HG03354 (cell line): Measurements from ENCODE around the gene ACR.

Experiments used
- ATAC-seq: cut with Tn5 transposase; IDR thresholded peaks from one replicate; pipeline ENCODE4 v1.9.1; 2021; ENCODE audit warnings: mild to moderate bottlenecking; ENCODE audit not compliant: unreplicated experiment, poor library complexity, severe bottlenecking

Gene ACR

DNA sequence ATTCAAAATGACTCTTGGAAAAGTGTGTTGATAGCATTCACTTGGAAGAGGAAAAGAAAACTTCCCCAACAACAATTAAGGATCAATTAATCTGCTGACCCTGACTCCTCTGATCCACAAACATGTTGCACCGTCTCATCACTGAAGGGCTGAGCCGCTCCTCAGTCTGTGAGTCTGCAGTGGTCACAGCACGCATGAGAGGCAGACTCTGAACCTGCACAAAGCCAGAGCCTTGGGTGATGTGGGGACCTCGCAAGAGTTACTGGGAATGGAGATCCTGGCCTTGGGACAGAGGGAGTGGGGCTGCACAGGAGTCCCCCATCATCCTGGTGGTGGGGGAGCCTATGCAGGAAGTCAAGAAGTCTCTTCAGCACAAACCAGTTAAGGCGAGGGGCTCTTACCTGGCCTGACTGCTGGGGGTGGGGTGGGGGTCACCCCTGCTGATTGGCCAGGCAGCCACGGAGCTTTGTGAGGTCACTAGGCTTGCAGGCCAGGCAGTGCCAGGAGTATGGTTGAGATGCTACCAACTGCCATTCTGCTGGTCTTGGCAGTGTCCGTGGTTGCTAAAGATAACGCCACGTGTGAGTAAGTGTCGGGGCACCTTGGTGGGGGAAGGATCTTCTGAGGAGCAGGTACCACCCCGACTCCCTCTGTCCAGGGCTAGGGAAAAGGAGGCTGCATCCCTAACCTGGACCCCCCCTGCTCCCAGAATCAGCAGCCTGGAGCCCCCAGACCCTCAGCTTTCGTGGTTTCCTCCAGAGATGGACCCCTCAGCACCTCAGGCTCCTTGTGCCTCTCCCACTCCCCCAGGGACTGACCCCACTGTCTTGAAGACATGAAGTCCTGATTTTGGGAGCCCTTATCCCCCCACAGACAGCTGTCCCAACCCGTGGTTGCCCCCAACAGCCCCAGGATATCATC is at the start of gene ACR:
Gene ACR (plus strand): TSS at position 477 of the 921 bp plus-strand sequence. CDS start 32 bp downstream, at position 509.
- ATAC-seq: no peak

DNA sequence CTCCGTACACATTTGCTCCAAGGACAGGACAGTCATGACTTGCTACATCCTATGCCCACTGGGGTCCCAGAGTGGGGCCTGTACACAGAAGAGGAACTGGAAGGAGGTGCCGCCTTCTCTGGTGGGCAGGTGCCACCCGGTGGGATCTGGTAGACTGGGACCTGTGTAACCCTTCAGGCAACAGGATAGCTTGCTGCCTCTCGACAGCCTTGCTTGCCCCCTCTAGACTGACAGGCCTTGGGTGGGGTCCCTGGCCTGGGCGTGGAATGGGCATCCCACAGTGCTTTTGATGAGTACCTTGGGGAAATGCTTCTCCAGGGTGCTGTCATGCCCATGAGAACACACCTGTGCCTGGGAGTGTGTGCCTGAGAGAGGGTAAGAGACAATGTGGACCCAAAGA is 49.6 kb upstream of the ACR start:
- ATAC-seq: no peak

DNA sequence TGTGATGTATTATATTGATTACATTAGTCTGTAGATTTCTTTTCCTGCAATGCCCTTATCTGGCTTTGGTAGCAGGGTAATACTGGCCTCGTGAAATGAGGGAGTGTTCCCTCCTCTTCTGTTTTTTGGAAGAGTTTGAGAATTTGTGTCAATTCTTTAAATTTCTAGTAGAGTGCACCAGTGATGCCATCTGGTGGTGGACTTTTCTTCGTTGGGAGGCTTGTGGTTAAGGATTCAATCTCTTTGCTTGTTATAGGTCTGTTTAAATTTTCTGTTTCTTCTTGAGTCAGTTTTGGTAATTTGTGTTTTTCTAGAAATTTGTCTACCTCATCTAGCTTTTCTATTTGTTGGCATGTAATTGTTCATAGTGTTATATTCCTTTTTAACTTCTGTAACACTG is 46.5 kb upstream of the ACR start:
- ATAC-seq: no peak

DNA sequence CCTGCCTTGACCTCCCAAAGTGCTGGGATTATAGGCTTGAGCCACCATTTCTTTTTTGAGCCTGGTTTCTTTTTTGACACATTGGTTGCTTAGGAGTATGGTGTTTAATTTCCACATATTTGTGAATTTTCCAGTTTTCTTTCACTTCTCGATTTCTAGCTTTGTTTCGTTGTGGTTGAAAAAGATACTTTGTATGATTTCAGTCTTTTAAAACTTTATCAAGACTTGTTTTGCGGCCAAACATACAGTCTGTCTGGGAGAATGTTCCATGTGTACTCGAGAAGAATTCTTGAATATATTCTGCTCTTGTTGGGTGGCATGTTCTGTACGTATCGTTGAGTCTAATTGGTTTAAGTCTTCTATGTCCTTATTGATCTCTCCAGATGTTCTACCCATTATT is 44.5 kb upstream of the ACR start:
- no peak for ATAC-seq

DNA sequence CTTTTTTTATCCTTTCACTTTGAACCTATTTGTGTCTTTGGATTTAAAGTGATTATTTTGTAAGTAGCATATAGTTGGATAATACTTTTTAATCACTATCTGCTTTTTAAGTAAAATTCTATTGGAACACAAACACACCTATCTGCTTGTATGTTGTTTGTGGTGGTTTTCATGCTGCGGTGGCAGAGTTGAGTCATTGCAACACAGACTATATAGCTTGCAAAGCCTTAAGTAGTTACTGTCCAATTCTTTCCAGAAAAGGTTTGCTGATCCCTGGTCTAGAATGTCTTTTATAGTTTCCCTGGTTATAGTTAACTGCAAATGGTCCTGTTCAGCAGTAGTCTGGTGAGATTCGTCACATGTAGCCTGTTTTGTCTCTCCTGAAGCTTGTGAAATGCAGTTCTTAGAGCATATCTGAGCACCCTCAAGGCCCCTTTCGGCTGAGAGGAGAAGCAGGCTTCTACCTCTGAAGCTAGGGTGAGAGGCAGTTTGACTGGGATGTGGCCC is 43.9 kb upstream of the ACR start:
- ATAC-seq: no peak

DNA sequence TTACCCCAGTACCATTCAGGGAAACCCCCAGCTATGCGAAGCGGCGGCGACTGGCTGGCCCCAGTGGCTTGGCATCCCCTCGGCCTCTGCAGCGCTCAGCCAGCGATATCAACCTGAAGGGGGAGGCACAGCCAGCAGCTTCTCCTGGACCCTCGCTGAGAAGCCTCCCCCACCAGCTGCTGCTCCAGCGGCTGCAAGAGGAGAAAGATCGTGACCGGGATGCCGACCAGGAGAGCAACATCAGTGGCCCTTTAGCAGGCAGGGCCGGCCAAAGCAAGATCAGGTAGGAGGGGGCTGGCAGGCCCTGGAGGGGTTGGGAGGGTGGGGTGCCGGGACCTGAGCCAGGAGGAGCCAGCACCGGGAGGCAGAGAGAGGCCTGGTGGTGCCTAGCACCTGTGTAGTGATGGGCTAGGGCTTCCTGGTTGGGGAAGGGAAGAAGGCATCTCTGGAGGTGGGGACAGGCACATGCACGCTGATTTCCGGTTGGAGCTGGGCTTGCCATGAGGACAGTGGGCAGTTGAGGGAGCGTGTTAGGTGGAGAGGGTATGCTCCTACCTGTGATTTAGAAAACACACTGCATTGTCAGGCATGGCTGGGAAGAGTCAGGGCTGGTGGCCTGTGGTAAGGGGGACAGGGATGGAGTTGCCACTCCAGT is 43.1 kb upstream of the ACR start:
- ATAC-seq: no peak

DNA sequence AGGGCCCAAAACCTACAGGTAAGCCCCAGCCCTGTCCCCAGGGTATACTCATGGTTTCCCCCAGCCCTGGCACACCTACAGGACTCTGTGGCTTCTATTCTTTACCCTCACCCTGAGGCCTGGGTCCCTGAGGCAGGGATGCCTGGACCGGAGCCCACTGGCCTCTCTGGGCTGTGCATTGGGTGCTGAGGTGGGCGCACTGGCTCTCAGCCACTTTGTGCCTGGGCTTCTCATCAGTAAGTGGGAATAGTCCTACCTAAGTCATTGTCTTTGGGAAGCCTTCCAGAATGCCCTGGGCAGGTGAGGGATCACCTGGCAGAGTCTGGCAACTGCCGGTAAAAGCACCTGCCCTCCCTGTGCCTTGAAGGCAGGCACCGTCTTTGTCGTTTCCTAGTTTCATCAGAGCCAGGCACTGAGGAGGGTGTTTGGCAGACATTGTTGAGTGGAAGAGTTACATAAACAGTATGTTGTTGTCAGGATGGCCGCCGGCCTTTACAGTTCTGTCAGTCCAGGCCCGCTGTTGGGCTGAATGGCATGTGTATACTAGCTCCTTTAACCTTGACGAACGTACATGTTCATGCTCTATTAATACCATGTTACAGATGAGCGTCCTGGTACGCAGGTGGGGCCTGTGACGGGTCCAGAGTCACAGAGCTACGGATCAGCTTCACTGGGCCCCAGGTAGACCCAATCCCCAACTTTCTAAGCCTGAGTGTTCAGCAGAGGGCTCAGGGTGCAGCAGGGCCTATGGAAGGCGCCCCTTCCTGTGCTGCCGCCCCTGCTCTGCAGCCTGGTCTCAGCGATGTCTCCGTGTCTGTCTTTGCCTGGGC is 42.4 kb upstream of the ACR start:
- ATAC-seq: no peak

DNA sequence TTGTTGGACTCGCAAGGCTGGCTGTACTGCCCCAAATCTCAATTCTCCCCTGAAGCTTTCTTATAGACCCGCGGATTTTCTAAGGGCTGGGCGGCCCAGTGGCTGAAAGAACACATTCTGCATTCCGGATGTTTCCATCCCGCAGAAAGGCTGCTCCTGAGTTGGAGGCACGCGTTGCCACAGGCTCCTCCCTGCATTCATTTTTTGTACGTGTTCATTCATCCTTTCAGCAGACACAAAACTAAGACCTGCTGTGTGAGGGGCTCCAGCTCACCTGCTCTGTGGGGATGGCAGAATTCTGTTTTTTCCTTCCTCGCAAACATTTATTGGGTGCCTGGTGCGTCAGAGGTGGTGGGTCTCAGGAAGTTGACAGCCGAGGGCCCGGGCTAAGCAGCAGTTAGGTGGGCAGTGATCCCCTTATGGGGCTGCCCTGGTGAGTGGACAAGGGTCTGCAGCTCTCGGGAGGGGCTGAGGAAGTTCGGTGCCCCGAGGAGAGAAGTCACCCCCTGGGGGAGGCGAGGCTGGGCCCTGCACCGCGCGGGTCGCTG is 41.7 kb upstream of the ACR start:
- no peak for ATAC-seq

DNA sequence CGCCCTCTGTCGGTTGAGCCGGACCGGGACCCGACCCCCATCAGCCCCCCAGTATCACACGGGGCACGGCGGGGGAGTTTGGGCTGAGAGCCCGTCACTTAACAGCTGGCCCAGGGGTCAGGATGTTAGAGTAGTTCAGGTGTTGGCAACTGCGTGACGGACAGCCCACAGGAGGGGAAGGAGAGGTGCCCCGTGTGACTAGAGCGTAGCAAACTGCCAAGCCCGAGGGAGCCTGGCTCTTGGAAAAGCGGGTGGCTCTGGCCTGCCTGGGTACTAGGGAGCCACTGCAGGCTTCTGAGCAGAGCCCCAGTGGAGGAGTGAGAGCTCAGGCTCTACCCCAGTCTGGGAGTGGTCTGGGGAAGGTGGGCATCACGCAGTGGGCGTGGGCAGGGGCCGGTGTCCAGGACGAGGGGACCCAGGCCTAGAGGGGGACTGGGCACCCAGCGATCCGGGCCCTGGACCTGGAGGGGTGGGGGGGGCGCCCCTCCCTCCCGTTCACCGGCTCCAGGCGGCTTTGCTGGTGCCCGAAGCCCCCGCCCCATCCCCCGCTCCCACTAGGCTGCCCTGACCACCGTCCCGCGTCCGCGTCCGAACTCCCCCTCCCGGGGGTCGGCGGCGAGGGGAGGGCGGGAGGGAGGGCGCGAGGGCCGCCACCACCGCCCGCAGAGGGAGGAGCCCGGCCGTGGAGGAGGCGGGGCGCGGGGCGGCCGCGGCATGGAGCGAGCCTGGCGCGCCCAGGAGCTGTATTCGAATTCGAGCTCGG is 41.0 kb upstream of the ACR start:
- no peak for ATAC-seq

DNA sequence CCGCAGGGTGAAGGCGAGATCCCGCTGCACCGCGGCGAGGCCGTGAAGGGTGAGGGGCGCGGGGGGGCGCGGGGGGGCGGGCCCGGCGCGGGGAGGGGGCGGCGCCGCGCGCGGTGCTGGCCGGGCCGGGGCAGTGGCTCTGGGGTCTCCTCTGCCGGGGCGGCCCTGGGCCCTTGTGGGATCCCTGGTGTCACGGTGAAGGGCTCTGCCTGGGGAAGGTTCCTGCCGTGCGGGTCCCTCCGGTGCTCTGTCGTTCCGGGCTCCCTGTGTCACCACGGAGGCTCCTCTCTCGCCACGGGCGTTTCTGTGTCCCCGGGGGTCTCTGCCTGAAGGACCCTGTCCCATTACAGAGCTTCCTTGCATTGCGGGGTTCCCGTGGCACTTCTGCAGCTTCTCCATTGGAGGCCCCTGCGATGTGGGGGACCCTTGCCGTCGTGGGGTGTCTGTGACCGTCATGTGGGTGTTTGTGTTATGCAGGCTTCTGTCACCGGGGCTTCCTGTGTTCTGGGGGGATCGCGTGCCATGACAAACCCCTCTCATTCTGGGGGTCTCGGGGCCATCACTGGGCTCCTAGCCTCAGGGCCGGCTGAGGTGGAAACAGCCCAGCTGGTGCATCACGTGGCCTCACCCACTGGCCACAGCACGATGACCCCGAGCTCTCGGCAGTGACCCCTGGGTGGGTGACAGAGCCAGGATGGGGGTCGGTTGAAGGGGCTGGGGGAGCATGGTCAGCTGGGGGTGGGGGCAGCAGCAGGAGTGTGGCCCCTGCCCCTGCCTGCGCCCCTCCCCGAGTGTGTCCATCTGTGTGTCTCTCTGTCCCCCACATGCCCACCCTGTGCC is 40.1 kb upstream of the ACR start:
- no peak for ATAC-seq

DNA sequence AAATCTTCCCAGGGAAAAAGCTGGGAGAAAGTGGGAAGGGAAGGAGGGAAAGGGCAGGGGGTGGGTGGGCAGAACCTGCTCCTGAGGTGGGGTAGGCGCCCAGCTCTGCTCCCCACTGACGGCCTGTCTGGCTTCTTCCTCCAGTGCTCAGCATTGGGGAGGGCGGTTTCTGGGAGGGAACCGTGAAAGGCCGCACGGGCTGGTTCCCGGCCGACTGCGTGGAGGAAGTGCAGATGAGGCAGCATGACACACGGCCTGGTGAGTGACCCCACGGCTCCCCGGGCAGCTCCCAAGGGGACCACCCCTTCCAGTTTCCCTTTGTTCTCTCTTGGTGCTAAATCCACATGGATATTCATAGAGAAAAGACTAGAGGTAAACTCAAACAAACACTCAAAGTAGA is 39.5 kb upstream of the ACR start:
- no peak for ATAC-seq

DNA sequence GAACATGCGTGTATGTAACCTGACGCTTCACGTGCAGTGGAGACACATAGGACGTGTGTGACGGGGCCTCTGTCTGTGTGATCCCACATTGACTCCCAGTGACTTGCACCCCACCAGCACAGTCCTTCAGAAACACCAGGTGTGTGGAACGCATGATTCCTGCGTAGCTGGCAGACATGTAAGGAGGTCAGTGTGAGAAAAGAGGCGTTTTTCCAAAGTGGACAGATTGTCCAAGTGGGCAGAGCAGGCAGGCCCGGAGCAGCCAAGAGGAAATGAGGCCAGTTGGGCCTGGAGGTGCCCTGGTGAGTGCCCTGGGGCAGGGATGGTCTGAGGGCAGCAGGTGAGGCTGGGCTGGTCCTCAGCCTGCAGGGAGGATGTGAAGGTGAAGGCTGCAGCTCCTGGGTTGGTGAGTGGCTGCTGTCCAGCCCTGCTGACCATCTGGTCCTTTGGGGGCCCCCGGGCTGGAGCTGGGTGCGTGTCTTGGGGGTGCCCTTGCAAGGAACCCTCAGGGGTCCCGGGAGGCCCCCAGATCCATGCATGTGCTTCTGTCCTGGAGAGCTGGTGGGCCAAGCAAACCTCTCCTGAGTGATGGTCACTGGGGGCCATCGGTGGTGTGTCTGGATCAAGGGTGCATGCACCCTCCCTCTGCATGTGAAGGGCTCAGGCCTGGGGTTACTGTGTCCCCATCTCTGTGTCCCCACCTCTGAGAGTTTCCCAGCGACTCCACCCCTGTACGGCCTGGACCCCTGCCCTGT is 38.8 kb upstream of the ACR start:
- ATAC-seq: no peak

DNA sequence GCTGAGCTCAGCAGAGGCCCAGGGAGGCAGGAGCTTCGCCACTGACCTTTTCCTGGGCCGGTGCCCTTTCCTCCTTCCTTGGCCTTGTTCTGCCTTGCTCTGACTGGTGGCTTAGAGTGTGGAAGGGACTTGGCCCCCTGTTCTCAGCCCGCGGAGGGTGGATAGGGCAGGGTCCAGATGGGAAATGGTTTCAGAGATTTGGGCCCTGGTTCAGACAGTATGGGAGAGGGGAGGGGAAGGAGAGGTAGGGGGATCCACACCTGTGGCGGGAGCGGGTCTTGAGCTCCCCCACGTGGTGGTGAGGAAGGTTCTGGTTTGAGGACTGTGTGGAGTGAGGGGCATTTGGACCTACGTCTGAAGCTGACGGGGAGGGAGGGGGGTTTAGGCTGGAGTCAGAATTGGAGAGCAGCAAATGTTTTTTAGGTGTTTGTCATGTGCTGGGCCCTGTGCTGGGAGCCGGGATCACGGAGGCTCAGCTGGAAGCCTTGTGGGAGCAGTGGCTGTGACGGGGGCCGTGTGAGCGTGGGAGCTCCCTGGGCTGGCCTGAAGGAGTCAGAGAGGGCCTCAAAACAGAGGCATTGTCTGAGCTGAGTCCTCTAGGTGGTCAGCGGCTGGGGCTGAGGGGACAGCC is 38.1 kb upstream of the ACR start:
- ATAC-seq: no peak

DNA sequence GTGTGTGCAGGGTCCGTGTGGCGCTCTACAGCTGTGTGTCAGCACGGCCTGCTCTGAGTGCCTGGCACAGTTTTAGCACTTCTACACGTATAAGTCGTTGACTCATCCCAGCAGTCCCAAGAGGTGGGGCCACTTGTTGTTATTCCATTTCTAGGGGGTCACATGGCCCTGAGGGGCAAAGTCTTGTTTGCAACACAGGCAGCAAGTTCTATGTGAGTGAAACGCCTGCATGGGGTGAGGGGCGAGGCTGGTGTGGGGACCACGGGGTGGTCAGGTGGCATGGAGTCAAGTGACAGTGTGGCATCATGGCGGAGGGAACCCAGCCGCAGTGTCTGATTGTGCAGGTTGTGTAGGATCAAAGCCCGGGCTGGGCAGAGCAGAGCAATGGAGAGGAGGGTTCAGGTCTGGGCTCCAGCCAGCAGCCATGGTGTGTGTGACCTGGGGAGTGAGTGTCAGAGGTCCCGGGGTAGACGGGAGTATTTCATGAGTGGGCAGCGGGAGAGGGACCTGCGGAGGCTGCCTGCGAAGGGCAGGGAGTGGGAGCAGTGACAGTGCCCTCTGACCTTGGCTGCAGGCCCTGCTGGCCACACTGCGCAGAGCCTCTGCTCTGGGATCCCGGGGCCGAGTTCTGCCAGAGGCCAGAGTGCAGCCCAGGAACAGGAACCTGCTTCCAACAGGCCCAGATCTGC is 37.5 kb upstream of the ACR start:
- no peak for ATAC-seq

DNA sequence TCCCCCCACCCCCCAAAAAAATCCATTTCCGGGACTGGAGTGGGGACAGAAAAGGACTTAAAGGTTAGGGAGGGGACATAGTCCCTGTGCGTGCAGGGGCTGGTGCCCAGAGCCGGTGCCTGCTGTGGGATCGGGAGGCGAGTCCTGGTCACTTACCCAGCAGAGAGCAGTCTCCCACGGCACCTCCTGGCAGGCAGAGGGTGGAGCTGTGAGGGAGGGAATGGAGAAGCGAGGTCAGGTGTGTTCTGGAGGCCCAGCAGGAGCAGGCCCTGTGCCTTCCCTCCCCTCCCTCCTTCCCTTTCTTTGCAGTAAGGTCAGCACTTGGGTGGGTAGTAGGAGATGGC is 37.0 kb upstream of the ACR start:
- ATAC-seq: no peak

DNA sequence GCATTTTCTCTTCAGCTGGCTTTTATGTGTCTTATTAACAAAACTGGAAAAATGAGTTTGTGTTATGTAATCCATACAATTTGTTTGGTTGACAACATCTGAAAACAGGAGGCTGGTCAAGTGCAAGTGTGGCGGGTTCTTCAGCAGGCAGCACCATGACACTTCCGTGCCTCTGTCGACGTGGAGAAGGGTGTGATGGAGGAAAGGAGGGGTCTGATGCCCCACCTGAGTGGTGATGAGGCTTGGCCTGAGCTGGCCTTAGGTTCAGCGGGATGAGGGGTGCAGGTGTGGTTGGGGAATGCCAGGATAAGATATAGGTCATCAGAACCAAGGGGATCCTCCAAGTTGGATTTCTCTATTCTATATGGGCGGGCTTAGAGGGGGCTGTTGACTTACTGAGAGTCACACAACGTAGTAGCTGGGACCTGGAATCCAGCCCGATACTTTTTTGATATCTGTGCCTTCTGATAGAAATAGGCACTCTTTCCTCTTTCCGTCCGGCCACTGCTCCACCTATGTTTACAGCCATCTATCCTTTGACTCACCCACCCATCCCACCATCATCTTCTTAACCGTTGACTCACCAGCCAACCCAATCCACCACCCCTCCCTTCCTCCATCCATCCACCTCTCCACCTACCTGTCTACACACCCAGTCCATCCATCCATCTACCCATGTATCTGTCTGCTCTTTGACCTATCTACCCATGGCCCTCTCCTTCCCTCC is 36.4 kb upstream of the ACR start:
- no peak for ATAC-seq
